ENCODE measurements around the gene C1orf105. TPM values are rescaled to one million over a fixed set of nuclear protein-coding genes. Genes with fewer than 3 reads are reported as not detected.

Gene C1orf105
- total and polyA plus RNA-seq, 2 experiments from 2014 or later, result not detected

- TF ChIP-seq EZH2phosphoT487 (IDR thresholded peaks at IDR 0.05; ENCODE audit: unreplicated experiment), result no peak
- no peak for TF ChIP-seq ETS1 (IDR thresholded peaks at IDR 0.05)
- no peak for TF ChIP-seq POLR2AphosphoS5 (IDR thresholded peaks at IDR 0.05; ENCODE audit: low read depth)
- TF ChIP-seq NANOG (IDR thresholded peaks at IDR 0.05; ENCODE audit: borderline replicate concordance), result no peak
- TF ChIP-seq ZNF462 (CRISPR knock-in tag; IDR thresholded peaks at IDR 0.05), result no peak
Measured at GRCh38 chr1:172397633-172398032, 22.9 kb upstream of the C1orf105 start (continued).

- no peak overlapping the region for H3K27ac Mint-ChIP-seq
- no peaks in the 10 kb centered on the region for H3K79me2 ChIP-seq (replicated peaks; ENCODE audit: insufficient read depth)
- H3K9me3 Mint-ChIP-seq, result no peaks in the 10 kb centered on the region; the same call in 2 of the 3 replicates
- TF ChIP-seq JUNB (IDR thresholded peaks at IDR 0.05; ENCODE audit: unreplicated experiment) (no peak), ZNF114 (CRISPR knock-in tag; IDR thresholded peaks at IDR 0.05) (no peak), NANOG (IDR thresholded peaks at IDR 0.05; ENCODE audit: borderline replicate concordance) (no peak), ETS1 (IDR thresholded peaks at IDR 0.05) (no peak)
- H3K9me2 ChIP-seq (ENCODE audit: insufficient read depth), result no peaks in the 10 kb centered on the region
- no peaks in the 10 kb centered on the region for H3K27me3 Mint-ChIP-seq (ENCODE audit: insufficient read depth, low read depth, poor library complexity)
- ATAC-seq (no peak), DNase-seq (ENCODE audit: low spot score) (no peak)
- H3K4me1 ChIP-seq (ENCODE audit: insufficient read depth), result peaks cover 34% of the 10 kb centered on the region
- H3K27ac ChIP-seq (ENCODE audit: low read depth), result no peak overlapping the region
- H3K4me1 Mint-ChIP-seq, result peaks cover 44% of the 10 kb centered on the region
- no peaks in the 10 kb centered on the region for H3F3A ChIP-seq (replicated peaks; ENCODE audit: low read depth)
- no peak overlapping the region for H3K4me3 ChIP-seq
- H3K36me3 ChIP-seq (ENCODE audit: insufficient read depth), result no peaks in the 10 kb centered on the region
- H3K4me3 Mint-ChIP-seq, result no peak overlapping the region
- H3K36me3 Mint-ChIP-seq (ENCODE audit: low read depth), result no peaks in the 10 kb centered on the region
- H3K4me2 ChIP-seq, result no peak overlapping the region
- H3K27me3 ChIP-seq (ENCODE audit: insufficient read depth), result no peaks in the 10 kb centered on the region
- no peaks in the 10 kb centered on the region for H4K20me1 ChIP-seq (replicated peaks; ENCODE audit: insufficient read depth)
- no peak overlapping the region for H2AFZ ChIP-seq
Measured at GRCh38 chr1:172398193-172398592, 22.3 kb upstream of the C1orf105 start.
